Activated CD8-positive, alpha-beta memory T cell treated with anti-CD3 and anti-CD28 coated beads for 48 hours (primary cell): ENCODE results near the gene TSPAN18.

ENCODE experiments used
- DNase-seq, 3 experiments: peaks; one replicate each; pipeline ENCODE4 v3.0.0-alpha.2; 2020; ENCODE audit warnings: low read depth in 2 of 3, low spot score in 2 of 3

TSPAN18 gene

GRCh38 chr11:44777209-44778194 is 50.7 kb downstream of the TSPAN18 start:
- no peak for DNase-seq

- DNase-seq: no peak
Observed at GRCh38 chr11:44778195-44779100, 51.7 kb downstream of the TSPAN18 start.

- DNase-seq: no peak
Observed at GRCh38 chr11:44779736-44780520, 53.2 kb downstream of the TSPAN18 start.

GRCh38 chr11:44780940-44781631 is 54.3 kb downstream of the TSPAN18 start:
- no peak for DNase-seq

GRCh38 chr11:44781655-44782054 is 54.9 kb downstream of the TSPAN18 start:
- no peak for DNase-seq

- no peak for DNase-seq
Observed at GRCh38 chr11:44782478-44782877, 55.7 kb downstream of the TSPAN18 start.

- no peak for DNase-seq
Observed at GRCh38 chr11:44784436-44784760, 57.6 kb downstream of the TSPAN18 start.

GRCh38 chr11:44784851-44785250 is 58.1 kb downstream of the TSPAN18 start:
- DNase-seq: no peak

- no peak for DNase-seq
Observed at GRCh38 chr11:44785856-44786607, 59.3 kb downstream of the TSPAN18 start.

GRCh38 chr11:44787070-44787469 is 60.3 kb downstream of the TSPAN18 start:
- DNase-seq: no peak

- no peak for DNase-seq
Observed at GRCh38 chr11:44787981-44788380, 61.2 kb downstream of the TSPAN18 start.

- no peak for DNase-seq
Observed at GRCh38 chr11:44788536-44789261, 61.9 kb downstream of the TSPAN18 start.

- no peak for DNase-seq
Observed at GRCh38 chr11:44789496-44789895, 62.7 kb downstream of the TSPAN18 start.

- no peak for DNase-seq
Observed at GRCh38 chr11:44790211-44790610, 63.4 kb downstream of the TSPAN18 start.

- DNase-seq: no peak
Observed at GRCh38 chr11:44791316-44791925, 64.7 kb downstream of the TSPAN18 start.

- no peak for DNase-seq
Observed at GRCh38 chr11:44792171-44792570, 65.4 kb downstream of the TSPAN18 start.

GRCh38 chr11:44793350-44794090 is 66.8 kb downstream of the TSPAN18 start:
- no peak for DNase-seq
